HG02610 (cell line): ENCODE results near the gene CR1L.
"Not testable (repeated sequence)": the region's sequence is repeated elsewhere in the genome, so short reads cannot be mapped to it uniquely, and the experiment has no call there.

Source experiments
- ATAC-seq: cut with Tn5 transposase; IDR thresholded peaks from one replicate; pipeline ENCODE4 v1.9.1; 2021; ENCODE audit warnings: mild to moderate bottlenecking, moderate library complexity; ENCODE audit not compliant: unreplicated experiment

The CR1L gene

DNA sequence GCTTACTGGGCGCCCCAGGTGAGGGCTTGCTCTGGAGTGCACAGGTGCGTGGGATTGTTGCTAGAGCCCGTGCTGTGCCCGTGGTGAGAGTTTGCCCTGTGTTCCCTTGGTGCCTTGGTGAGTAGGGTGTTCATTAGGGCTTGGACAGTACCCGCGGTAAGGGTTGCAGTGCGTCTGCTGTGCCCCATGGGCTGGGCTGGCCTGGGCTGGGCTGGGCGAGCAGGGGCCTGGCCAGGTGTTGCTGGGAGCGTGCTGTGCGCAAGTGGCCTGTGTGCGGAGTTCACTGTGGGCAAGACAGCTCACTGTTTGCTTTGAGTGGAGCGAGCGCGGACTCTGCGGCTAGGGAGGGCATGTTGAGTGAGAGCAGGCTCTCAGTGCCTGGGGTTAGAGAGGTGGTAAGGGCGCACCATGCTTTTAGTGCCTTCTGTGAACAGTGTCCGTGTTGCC lies 725 bp downstream of the CR1L start:
- ATAC-seq: no peak

- no peak for ATAC-seq
Measured at GRCh38 chr1:207646171-207646570, 1.2 kb downstream of the CR1L start.

DNA sequence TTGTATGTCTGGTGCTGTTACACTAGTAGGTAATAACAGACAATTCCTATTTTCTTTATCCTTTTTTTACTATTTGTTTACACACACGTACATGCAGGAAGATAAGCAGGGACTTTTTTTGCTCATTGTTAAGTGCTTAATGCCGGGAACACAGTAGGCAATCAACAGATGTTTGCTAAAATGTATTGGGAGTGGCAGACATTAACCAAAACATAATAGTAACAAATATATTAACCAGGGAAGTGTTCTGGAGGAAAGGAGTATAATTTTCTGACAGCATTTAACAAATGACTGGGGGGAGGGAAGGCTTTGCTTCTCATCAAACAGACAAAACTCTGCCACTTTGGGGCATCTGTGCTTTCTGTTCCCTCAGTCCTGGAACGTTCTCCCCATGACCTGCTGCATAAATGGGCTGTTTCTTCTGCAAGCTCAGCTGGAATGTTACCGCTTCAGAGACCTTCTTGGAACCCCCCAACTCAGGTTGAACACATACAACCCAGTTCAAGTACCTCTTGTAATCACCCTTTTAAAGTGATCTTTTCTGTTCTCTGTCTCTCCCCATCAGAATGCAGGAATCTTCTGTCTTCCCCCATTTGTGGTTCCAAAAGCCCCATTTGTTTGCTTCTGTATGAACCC lies 2.1 kb downstream of the CR1L start:
- ATAC-seq: no peak

GRCh38 chr1:207647671-207648333 lies 2.9 kb downstream of the CR1L start:
- ATAC-seq: no peak

- no peak for ATAC-seq
Measured at GRCh38 chr1:207648334-207649209, 3.6 kb downstream of the CR1L start.

DNA sequence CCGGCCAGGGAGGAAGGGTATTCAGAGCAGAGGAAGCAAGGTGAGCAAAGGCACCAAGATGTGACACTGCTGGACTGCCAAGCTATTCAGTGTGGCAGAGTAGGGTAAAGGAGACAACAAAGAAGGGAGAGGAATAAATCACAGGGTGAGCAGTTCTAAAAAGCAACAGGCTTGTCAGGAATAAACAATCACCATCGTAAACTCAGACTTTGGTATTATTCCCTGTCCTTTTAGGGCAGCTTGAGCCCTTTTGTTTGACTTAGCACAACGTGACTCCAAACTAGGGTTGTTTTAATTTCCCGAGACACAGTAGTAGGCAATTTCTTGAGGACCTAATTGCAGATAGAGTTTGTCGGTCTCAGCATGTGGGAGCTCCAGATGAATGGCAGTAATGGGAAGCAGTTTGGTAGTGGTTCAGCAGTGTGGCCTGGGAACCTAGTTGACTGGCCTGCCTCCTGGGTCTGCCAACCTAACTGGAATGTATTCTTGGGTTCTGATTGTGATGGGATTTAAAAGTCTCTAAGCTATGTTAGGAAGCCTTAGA lies 4.3 kb downstream of the CR1L start:
- ATAC-seq: no peak

DNA sequence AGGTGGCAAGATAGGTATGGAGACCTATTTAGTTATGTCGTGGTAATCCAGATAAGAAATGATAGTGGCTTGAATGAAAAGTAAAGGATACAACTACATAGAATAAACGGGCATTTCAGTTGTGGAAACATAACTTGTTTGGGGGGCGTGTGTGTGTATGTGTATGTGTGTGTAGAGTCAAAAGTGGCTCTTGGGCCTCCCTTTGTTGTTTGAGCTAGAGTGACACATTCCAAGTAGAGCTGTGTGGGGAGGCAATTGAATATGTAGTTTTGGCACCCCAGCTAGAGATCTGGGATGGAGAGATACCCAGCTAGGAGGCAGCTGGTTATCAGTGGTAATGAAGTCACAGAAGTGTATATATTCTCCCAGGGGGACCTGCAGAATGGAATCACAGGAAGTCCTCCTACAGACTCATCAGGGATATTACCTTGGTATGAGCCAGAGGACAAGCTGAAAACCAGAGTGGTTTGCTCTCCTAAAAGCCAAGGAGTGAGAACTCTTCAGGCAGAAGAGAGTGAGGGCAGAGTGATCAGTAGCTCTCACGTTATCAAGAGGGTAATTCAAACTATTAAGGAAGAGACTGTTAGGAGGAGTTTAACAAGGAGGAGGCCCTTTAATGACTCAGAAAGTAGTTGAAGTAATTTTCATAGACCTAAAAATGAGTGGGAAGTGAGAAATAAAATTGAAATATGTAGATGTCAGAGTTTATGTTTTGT lies 5.1 kb downstream of the CR1L start:
- no peak for ATAC-seq

- ATAC-seq: no peak
Measured at GRCh38 chr1:207651583-207651982, 6.7 kb downstream of the CR1L start.

DNA sequence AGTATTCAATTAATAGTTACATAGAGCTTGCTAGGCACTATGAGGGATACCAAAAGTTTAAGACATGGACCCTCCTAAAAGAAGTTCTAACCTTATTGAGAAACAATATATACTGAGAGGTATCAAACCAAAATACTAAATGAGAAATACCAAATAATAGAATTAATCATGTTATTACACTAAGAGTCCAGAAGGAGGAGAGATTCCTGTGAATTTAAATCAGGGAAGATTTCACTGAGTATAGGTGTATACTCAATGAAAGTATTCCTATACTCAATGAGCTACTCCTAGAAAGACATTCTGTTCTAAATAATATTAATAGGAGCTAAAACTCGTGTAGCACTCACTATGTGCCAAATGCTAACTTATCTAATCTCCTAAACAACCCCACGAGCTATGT lies 9.4 kb downstream of the CR1L start:
- ATAC-seq: no peak

- ATAC-seq: no peak
Measured at GRCh38 chr1:207658408-207658807, 13.5 kb downstream of the CR1L start.

DNA sequence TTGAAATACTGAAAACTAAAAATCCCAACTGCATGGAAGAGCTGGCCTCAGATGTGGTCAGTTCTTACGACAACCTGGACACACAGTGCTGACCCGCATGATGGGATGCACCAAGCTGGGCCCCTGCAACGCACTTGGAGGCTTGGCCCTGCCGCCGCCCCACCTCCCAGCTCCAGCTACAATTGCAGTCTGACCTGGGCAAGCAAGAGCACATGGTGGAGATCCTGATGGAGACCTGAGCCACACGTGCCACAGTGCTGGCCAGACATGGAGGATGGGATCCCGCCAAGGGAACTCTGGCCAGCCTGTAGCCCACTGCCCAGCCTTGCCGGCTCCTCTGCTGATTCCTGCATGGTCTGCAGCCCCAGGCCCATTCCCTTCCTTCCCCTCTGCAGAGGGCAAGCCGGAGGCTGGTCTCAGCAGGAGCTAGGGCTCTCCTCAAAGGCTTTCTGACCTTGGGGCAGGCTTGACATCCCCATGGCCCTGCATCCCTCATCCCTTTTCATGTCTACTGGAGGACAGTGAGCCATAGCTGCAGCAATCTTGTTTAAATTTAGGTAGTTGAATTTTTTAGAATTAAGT lies 14.1 kb downstream of the CR1L start:
- ATAC-seq: no peak

DNA sequence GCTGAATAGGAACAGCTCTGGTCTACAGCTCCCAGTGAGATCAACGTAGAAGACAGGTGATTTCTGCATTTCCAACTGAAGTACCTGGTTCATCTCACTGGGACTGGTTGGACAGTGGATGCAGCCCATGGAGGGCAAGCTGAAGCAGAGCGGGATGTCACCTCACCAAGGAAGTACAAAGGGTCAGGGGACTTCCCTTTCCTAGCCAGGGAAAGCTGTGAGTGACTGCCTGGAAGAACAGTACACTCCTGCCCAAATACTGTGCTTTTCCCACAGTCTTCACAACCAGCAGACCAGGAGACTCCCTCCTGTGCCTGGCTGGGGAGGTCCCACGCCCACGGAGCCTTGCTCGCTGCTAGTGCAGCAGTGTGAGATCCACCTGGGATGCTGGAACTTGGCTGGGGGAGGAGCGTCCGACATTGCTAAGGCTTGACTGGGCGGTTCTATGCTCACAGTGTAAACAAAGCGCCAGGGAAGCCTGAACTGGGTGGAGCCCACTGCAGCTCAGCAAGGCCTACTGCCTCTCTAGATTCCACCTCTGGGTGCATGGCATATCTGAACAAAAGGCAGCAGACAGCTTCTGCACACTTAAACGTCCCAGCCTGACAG lies 14.7 kb downstream of the CR1L start:
- ATAC-seq: no peak

DNA sequence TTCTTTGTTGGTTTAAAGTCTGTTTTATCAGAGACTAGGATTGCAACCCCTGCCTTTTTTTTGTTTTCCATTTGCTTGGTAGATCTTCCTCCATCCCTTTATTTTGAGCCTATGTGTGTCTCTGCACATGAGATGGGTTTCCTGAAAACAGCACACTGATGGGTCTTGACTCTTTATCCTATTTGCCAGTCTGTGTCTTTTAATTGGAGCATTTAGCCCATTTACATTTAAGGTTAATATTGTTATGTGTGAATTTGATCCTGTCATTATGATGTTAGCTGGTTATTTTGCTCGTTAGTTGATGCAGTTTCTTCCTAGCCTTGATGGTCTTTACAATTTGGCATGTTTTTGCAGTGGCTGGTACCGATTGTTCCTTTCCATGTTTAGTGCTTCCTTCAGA lies 16.5 kb downstream of the CR1L start:
- not testable (repeated sequence) for ATAC-seq

DNA sequence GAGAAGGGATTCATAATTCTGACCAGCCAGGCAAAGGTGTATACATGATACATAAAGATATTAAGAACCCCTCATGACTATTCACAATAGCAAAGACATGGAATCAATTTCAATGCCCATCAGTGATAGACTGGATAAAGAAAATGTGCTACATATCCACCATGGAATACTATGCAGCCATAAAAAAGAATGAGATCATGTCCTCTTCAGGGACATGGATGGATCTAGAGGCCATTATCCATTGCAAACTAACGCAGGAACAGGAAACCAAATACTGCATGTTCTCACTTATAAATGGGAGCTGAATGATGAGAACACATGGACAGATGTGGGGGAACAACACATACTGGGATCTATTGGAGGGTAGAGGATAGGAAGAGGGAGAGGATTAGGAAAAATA lies 21.4 kb downstream of the CR1L start:
- no peak for ATAC-seq

DNA sequence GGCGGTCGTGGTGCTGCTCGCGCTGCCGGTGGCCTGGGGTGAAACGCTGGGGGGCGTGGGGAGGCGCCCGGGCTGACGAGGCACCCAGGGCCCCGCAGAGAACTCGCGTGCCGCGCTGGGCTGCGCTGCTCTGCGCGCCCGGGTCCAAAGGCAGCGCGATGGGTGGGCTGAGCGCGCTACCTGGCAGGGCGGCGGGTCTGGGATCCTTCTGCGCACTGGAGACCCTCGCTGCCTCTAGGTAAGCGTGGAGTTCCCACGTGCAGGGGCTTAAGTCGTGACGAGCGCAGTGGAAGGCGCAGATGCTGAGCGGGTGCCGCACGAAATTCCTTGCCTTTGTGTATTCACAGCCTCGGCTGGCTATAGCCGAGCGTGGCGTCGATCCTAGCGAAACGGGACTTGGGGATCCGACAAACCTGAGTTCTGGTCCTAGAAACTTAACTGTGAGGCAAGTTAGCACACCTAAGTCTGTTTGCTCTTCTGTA lies 24.6 kb downstream of the CR1L start:
- no peak for ATAC-seq

GRCh38 chr1:207670192-207670591 lies 25.3 kb downstream of the CR1L start:
- ATAC-seq: peak; percentile 80

- no peak for ATAC-seq
Measured at GRCh38 chr1:207670997-207671396, 26.1 kb downstream of the CR1L start.

DNA sequence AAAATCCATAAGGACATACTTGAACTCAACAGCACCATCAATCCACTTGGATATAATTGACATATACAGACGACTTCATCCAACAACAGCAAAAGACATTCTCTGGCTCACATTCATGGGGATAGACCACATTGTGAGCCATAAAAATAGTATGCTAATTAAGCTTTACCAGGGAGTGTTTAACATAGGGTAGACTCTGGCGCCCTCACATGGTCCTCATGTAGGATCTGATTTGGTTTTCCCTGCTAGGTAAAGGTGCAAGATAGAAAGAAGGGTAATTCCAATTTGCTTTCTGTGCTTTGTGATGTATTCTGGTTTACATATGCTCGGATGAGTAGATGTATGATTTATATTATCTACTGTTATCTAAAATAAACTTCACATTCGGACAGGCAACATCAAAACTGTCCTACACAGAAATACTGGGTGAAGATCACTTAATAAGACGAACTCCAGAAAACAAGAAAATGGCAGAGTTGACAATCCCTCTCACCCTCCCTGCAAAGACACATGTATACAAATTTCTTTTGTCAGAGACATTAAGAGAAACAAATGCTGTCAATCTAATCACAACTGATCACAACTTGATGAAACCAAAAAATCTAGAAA lies 27.7 kb downstream of the CR1L start:
- ATAC-seq: no peak

DNA sequence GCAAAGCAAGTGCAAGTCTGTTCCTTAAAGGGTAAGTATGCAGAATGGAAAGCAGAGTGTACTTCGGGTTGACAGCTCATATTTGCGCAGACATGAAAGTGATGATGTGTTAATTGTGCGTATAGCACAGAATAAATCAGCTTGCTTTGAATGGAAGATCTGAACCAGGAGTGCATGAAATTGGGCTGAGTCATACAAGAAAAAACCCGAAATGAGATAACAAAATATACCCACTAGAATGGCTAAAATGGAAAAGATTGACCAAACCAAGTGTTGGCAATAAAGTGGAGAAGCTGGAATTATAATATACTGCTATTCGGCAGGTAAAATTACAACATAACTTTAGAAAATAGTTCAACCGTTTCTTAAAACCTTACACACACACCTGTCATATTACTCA lies 28.5 kb downstream of the CR1L start:
- ATAC-seq: no peak

- no peak for ATAC-seq
Measured at GRCh38 chr1:207676153-207676552, 31.2 kb downstream of the CR1L start.
